MG63 (cell line): ENCODE data around the gene CACNA2D1. TPM values are rescaled to one million over a fixed set of nuclear protein-coding genes. Genes with fewer than 3 reads are reported as not detected.

ENCODE experiments used
- DNase-seq: peaks from one replicate; pipeline ENCODE4 v3.0.0-alpha.2; 2020
- H3K27me3 ChIP-seq: fragments of 250-450 bp; sonication (Bioruptor Pico); 2 replicates; pipeline ENCODE4 v1.5.1; 2020; ENCODE audit warnings: mild to moderate bottlenecking, moderate library complexity
- H3K36me3 ChIP-seq: fragments of 250-450 bp; sonication (Bioruptor Pico); 2 replicates; pipeline ENCODE4 v1.5.1; 2020; ENCODE audit warnings: mild to moderate bottlenecking, moderate library complexity
- H3K4me3 ChIP-seq: fragments of 250-450 bp; sonication (Bioruptor Pico); 2 replicates; pipeline ENCODE4 v1.5.1; 2020; ENCODE audit warnings: mild to moderate bottlenecking, moderate library complexity
- H3K9me3 ChIP-seq: fragments of 250-450 bp; sonication (Bioruptor Pico); 2 replicates; pipeline ENCODE4 v1.5.1; 2020; ENCODE audit warnings: mild to moderate bottlenecking, moderate library complexity
- total RNA-seq: library from RNA; depleted of rRNA; stranded (reverse); fragments of >200 nt; shearing (Covaris generic); gene quantifications from 2 replicates; pipeline ENCODE4 v1.2.3, GENCODE V29; 2014; ENCODE audit warnings: low replicate concordance

The CACNA2D1 gene
- total RNA-seq, 1 experiment from 2014 or later, result 9.7 TPM

DNA sequence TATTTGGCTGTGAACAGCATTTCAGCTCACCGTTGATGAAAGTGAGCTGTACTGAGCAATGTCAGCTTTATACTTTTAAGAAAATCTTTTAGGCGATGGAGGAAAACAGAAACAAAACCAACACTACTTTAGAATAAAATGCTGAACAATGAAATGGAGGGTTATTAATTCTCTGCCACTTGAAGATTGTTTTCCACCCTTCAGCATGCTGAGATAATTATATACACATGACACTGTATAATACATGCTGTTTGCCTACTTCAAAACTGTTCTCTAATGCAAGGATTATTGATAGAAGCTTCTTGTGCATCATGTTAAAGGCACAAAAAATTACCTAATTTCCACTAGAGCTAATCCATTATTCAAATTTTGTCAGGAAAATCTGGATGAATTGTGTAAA lies 66.8 kb downstream of the CACNA2D1 start:
- H3K4me3 ChIP-seq, result no peak overlapping the region
- no peaks in the 10 kb centered on the region for H3K27me3 ChIP-seq
- H3K36me3 ChIP-seq, result no peaks in the 10 kb centered on the region
- DNase-seq, result no peak
- no peaks in the 10 kb centered on the region for H3K9me3 ChIP-seq

- H3K4me3 ChIP-seq, result no peak overlapping the region
- H3K36me3 ChIP-seq, result no peaks in the 10 kb centered on the region
- H3K27me3 ChIP-seq, result no peaks in the 10 kb centered on the region
- H3K9me3 ChIP-seq, result no peaks in the 10 kb centered on the region
- DNase-seq, result no peak
Measured at GRCh38 chr7:82375713-82376112, 67.9 kb downstream of the CACNA2D1 start.

DNA sequence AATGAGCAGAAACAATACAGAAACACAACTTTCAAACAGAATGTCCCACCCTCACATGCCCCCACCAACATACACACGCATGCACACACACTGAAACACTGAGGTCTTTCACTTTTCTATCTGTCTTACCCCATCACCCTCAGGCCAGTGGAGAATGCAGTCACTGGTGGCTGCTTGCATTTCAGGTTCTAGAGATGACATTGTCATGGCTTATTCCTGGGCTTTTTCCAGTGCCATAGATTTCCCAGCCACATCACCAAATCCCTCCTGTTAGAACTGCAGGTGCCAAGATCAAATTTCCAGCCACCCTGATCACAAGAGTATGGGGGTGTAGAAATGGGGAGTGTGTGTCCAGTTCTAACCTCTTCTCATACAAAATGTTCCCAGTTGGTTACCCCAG lies 68.4 kb downstream of the CACNA2D1 start:
- H3K27me3 ChIP-seq, result no peaks in the 10 kb centered on the region
- H3K4me3 ChIP-seq, result no peak overlapping the region
- H3K36me3 ChIP-seq, result no peaks in the 10 kb centered on the region
- no peaks in the 10 kb centered on the region for H3K9me3 ChIP-seq
- DNase-seq, result no peak

- Histone ChIP-seq H3K36me3 (no peaks in the 10 kb centered on the region), H3K27me3 (no peaks in the 10 kb centered on the region), H3K4me3 (no peak overlapping the region), H3K9me3 (no peaks in the 10 kb centered on the region)
- no peak for DNase-seq
Measured at GRCh38 chr7:82373926-82374635, 69.5 kb downstream of the CACNA2D1 start.

DNA sequence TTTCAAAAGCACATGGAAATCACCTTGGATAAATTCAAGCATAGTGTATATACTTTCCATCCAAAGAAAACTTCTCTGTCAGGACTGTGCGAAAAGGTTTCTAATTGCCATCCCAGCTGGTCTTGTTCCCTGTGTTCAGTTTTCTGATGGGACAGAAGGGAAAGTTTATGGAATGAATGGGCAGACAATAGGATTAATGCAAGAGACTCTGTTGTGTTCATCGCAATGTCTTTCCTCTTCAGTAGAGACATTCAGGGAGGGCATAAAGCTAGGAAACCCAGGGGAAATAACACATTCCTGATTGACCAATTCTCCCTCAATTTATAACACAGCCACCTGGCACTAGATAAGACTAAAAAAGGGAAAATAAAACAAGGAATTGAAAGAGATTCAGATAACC lies 78.9 kb downstream of the CACNA2D1 start:
- no peaks in the 10 kb centered on the region for H3K36me3 ChIP-seq
- DNase-seq, result no peak
- H3K4me3 ChIP-seq, result no peak overlapping the region
- no peaks in the 10 kb centered on the region for H3K9me3 ChIP-seq
- no peaks in the 10 kb centered on the region for H3K27me3 ChIP-seq

- Histone ChIP-seq H3K36me3 (no peaks in the 10 kb centered on the region), H3K4me3 (no peak overlapping the region), H3K27me3 (no peaks in the 10 kb centered on the region), H3K9me3 (no peaks in the 10 kb centered on the region)
- no peak for DNase-seq
Measured at GRCh38 chr7:82364048-82364447, 79.5 kb downstream of the CACNA2D1 start.

- H3K9me3 ChIP-seq, result no peaks in the 10 kb centered on the region
- peak; percentile 1 for DNase-seq
- no peak overlapping the region for H3K4me3 ChIP-seq
- H3K27me3 ChIP-seq, result no peaks in the 10 kb centered on the region
- no peaks in the 10 kb centered on the region for H3K36me3 ChIP-seq
Measured at GRCh38 chr7:82362129-82362706, 81.4 kb downstream of the CACNA2D1 start.

GRCh38 chr7:82360591-82361368 lies 82.8 kb downstream of the CACNA2D1 start:
- H3K36me3 ChIP-seq, result no peaks in the 10 kb centered on the region
- no peaks in the 10 kb centered on the region for H3K27me3 ChIP-seq
- DNase-seq, result no peak
- no peaks in the 10 kb centered on the region for H3K9me3 ChIP-seq
- no peak overlapping the region for H3K4me3 ChIP-seq

GRCh38 chr7:82359426-82359825 lies 84.2 kb downstream of the CACNA2D1 start:
- Histone ChIP-seq H3K9me3 (no peaks in the 10 kb centered on the region), H3K27me3 (no peaks in the 10 kb centered on the region), H3K4me3 (no peak overlapping the region), H3K36me3 (no peaks in the 10 kb centered on the region)
- no peak for DNase-seq

DNA sequence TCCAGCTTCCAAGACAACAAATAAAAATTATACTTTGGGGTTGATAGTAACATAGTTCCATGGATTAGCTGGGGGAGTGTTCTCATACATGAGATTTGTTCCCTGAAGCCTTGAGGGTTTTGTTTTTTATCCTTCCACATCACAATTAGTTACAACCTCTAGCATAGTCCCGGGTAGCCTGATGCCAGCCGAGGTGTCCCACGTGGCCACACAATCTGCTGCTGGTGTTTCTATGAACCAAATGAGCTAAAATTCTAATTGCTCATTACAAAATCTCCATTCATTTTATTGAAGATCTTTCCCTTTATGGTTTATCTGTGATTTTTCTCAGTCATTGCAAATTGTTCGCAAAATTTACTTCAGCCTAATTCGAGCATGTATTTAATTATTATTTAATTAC lies 84.7 kb downstream of the CACNA2D1 start:
- no peak overlapping the region for H3K4me3 ChIP-seq

DNA sequence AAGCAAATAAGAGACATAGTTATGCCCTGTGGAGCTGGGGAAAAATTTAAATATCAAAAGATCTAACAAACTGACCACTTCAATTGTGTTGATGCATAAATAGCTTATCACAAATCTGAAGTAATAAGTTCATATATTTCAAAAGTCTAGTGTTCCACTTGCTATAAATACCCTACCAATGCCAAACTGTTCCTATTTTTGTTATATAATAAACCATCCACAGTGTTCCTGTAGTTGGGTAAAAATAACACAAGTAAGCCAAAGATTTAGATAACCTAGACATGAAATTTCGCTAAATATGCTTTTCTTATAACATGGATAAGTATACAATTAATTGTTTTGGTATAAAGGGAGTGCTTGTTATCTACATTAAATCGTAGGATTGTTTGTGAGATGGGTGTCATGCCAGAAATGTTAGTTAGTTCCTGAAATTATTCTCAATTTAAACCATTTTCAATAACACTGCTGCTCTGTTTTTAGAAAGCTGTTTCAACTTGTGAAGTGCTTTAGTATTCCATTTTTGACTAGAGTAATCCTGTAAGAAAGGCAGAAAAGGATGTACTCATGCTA lies 85.5 kb downstream of the CACNA2D1 start:
- DNase-seq, result no peak
- Histone ChIP-seq H3K36me3 (no peaks in the 10 kb centered on the region), H3K4me3 (no peak overlapping the region), H3K27me3 (no peaks in the 10 kb centered on the region), H3K9me3 (no peaks in the 10 kb centered on the region)

More for the DNA sequence above, 84.7 kb downstream of the CACNA2D1 start:
- Histone ChIP-seq H3K36me3 (no peaks in the 10 kb centered on the region), H3K9me3 (no peaks in the 10 kb centered on the region), H3K27me3 (no peaks in the 10 kb centered on the region)
- DNase-seq, result no peak

DNA sequence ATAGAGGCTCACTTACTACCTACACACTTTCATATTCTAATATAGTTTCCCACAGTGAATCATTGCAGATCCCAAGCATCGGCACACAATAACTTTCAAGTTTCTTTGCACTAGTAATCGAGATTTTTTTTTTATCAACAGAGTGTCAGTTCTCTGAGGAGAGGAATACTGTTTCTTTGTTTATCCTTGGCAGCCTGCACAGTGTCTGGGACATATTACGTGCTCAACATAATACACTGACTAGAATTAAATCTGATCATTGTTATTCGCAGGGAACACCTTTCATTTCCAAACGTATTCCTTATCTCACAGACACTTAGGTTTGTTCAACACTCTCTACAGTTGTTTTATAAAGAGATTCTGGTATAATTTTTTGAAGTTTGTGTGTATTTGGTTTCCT lies 95.3 kb downstream of the CACNA2D1 start:
- DNase-seq, result no peak
- no peak overlapping the region for H3K4me3 ChIP-seq
- H3K9me3 ChIP-seq, result no peaks in the 10 kb centered on the region
- H3K27me3 ChIP-seq, result no peaks in the 10 kb centered on the region
- H3K36me3 ChIP-seq, result no peaks in the 10 kb centered on the region

DNA sequence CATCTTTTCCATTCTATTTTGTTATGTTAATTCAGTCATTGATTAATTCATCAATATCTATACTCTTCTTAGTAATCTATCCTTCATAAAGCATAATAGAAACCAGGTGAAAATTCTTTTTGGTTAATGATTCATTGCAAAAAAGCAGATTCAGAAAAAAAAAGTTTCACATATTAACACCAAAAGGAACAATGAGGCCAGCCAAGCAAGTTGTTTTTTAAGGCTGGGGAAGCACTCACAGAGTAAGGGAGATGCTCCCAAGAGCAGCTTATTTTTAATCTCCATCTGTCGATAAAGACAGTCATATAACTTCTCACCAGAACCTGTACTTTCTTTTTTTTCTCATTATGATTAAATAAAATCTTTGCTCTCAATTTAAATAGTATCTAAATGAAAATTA lies 95.8 kb downstream of the CACNA2D1 start:
- no peaks in the 10 kb centered on the region for H3K36me3 ChIP-seq
- DNase-seq, result no peak
- H3K27me3 ChIP-seq, result no peaks in the 10 kb centered on the region
- no peaks in the 10 kb centered on the region for H3K9me3 ChIP-seq
- no peak overlapping the region for H3K4me3 ChIP-seq

- no peak for DNase-seq
- Histone ChIP-seq H3K36me3 (no peaks in the 10 kb centered on the region), H3K27me3 (no peaks in the 10 kb centered on the region), H3K9me3 (no peaks in the 10 kb centered on the region), H3K4me3 (no peak overlapping the region)
Measured at GRCh38 chr7:82345886-82346285, 97.7 kb downstream of the CACNA2D1 start.

DNA sequence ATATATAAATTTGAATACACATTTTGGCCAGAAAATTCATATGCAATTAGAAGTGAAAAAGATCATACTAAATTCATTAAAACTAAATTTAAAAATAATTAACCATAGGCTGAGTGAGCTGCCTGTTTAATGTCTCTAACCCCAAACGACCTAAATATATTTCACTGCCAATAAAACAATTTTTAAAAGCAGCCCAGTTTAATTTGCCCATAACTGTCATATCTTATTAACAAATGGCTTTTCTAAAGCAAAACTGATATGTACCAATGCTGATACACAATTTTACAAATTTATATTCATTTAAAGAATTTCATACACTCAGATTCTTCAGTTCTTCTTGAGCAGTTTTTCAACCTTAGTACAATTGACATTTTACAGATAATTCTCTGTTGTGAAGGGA lies 99.9 kb downstream of the CACNA2D1 start:
- Histone ChIP-seq H3K4me3 (no peak overlapping the region), H3K36me3 (no peaks in the 10 kb centered on the region), H3K9me3 (no peaks in the 10 kb centered on the region), H3K27me3 (no peaks in the 10 kb centered on the region)
- DNase-seq, result no peak

DNA sequence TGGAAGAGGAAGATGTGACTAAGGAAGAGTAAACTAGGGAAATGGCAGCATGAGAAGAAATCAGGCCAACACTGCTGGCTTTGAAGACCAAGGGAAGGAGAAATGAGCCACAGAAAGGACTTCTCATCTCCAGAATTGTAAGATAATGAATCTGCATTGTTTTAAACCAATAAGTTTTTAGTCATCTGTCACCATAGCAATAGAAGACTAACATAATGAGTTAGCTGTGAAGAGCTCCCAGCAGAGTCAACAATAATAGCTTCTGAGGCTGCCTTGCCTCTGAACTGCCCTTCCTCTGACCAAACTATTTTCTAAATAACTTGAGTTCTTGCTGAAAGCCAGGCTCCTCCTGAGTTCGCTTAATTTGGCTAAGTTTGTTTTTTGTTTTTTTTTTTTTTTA lies 103.6 kb downstream of the CACNA2D1 start:
- no peak for DNase-seq
- Histone ChIP-seq H3K36me3 (no peaks in the 10 kb centered on the region), H3K4me3 (no peak overlapping the region), H3K27me3 (no peaks in the 10 kb centered on the region), H3K9me3 (no peaks in the 10 kb centered on the region)

- H3K36me3 ChIP-seq, result no peaks in the 10 kb centered on the region
- no peaks in the 10 kb centered on the region for H3K27me3 ChIP-seq
- H3K4me3 ChIP-seq, result no peak overlapping the region
- no peaks in the 10 kb centered on the region for H3K9me3 ChIP-seq
- peak; percentile 13 for DNase-seq
Measured at GRCh38 chr7:82335927-82336326, 107.7 kb downstream of the CACNA2D1 start.
